K562 (cell line): ENCODE data around the gene CNOT4. TPM values are rescaled to one million over a fixed set of nuclear protein-coding genes. Genes with fewer than 3 reads are reported as not detected.

ENCODE experiments used
- ATAC-seq: fragments of 200-7000 bp; cut with Tn5 transposase; 3 replicates; pipeline ENCODE4 v1.9.1; 2020; ENCODE audit warnings: moderate library complexity
- BruUV-seq: library from RNA; stranded (reverse); fragments of 400-500 nt; replicated peaks from 2 replicates; lab custom pipeline; 2021; lab: Mats Ljungman, UMichigan
- CTCF ChIA-PET: fragments of 300-600 bp; formaldehyde crosslinking; extraction: SDS; loops from one replicate; lab custom pipeline; 2021; ENCODE audit warnings: low intra/inter-chr PET ratio; lab: Yijun Ruan, JAX
- POLR2A ChIA-PET: fragments of 300-600, 350-650 bp; sonication (Branson Sonifier 250); formaldehyde crosslinking; extraction: SDS; loops from one replicate; lab custom pipeline; 2021; ENCODE audit warnings: antibody characterized with exemption, inconsistent platforms; lab: Yijun Ruan, JAX
- DNase-seq, 4 experiments: peaks; one replicate each; pipeline versions ENCODE4 v3.0.0 to v3.0.0-alpha.2; 2011 to 2018; ENCODE audit warnings: low spot score in 3 of 4, mixed read lengths in 3 of 4; ENCODE audit errors: extremely low read depth in 1 of 4
- FAIRE-seq: peaks from 2 replicates; lab custom pipeline; 2011; peaks lifted over from hg19 to GRCh38; lab: Jason Lieb, UNC
- H2AFZ ChIP-seq: 2 replicates; pipeline ENCODE4 v1.6.0; 2011; ENCODE audit warnings: low read depth, low read length, control low read depth, inconsistent platforms
- H3K27ac ChIP-seq: fragments of 200-600 bp; 3 replicates; pipeline ENCODE4 v1.8.0; 2011; ENCODE audit warnings: low read depth, mild to moderate bottlenecking, control low read depth, inconsistent platforms, low read length, moderate library complexity, mixed read lengths; ENCODE audit errors: extremely low read depth
- H3K27me3 ChIP-seq, 2 experiments: fragments of 300-600 bp in 1 of 2; 2 replicates in 1 of 2; 3 replicates in 1 of 2; pipeline versions ENCODE4 v1.6.0 to v1.8.0; 2011; ENCODE audit warnings: inconsistent platforms in 2 of 2, low read length in 2 of 2, mild to moderate bottlenecking in 1 of 2, mixed read lengths in 1 of 2, moderate library complexity in 1 of 2; ENCODE audit not compliant: control insufficient read depth in 2 of 2, insufficient read depth in 2 of 2
- H3K36me3 ChIP-seq: fragments of 300-600 bp; 3 replicates; pipeline ENCODE4 v1.8.0; 2011; ENCODE audit warnings: mild to moderate bottlenecking, low read length, inconsistent platforms; ENCODE audit not compliant: control insufficient read depth, insufficient read depth
- H3K4me1 ChIP-seq, 2 experiments: fragments of 200-600 bp in 1 of 2; replicated peaks in 1 of 2; 2 replicates in 1 of 2; 3 replicates in 1 of 2; pipeline versions ENCODE4 v1.5.1 to v1.8.0; 2011; ENCODE audit warnings: inconsistent platforms in 2 of 2, low read length in 2 of 2, mild to moderate bottlenecking in 1 of 2, mixed read lengths in 1 of 2, moderate library complexity in 1 of 2; ENCODE audit not compliant: control insufficient read depth in 2 of 2, insufficient read depth in 2 of 2
- H3K4me2 ChIP-seq: 2 replicates; pipeline ENCODE4 v1.6.1; 2011; ENCODE audit warnings: low read length, control low read depth, inconsistent platforms, mixed read lengths; ENCODE audit not compliant: insufficient read depth
- H3K4me3 ChIP-seq: fragments of 200-600 bp; sonication (generic), shearing (Covaris generic); 2 replicates; pipeline ENCODE4 v1.5.1; 2016; ENCODE audit warnings: control low read depth, inconsistent platforms
- H3K79me2 ChIP-seq: fragments of 200-600 bp; 3 replicates; pipeline ENCODE4 v1.8.0; 2011; ENCODE audit warnings: low read length, inconsistent platforms; ENCODE audit not compliant: control insufficient read depth, insufficient read depth
- H3K9ac ChIP-seq, 2 experiments: 2 replicates each; pipeline versions ENCODE4 v1.6.0 to v1.6.1; 2011; ENCODE audit warnings: low read depth in 2 of 2, low read length in 2 of 2, control low read depth in 1 of 2, inconsistent platforms in 1 of 2, mild to moderate bottlenecking in 1 of 2, mixed read lengths in 1 of 2; ENCODE audit not compliant: insufficient read depth in 1 of 2
- H3K9me1 ChIP-seq: one replicate; pipeline ENCODE4 v1.6.0; 2011; ENCODE audit warnings: inconsistent platforms, mild to moderate bottlenecking, low read length, moderate library complexity; ENCODE audit not compliant: control insufficient read depth, insufficient read depth
- H3K9me3 ChIP-seq: replicated peaks from 2 replicates; pipeline ENCODE4 v1.5.1; 2011; ENCODE audit warnings: low read depth, low read length, inconsistent platforms; ENCODE audit not compliant: control insufficient read depth, insufficient read depth
- H4K20me1 ChIP-seq: replicated peaks from 2 replicates; pipeline ENCODE4 v1.6.1; 2011; ENCODE audit warnings: low read length, inconsistent platforms, mixed read lengths; ENCODE audit not compliant: control insufficient read depth, insufficient read depth
- C11orf30 ChIP-seq: fragments of 450-650 bp; IDR thresholded peaks from 2 replicates; pipeline ENCODE4 v1.6.1; 2016; ENCODE audit warnings: low read depth, mild to moderate bottlenecking
- CBFA2T2 ChIP-seq: fragments of 450-650 bp; conservative IDR thresholded peaks from 2 replicates; pipeline ENCODE4 v1.6.1; 2017; ENCODE audit warnings: mild to moderate bottlenecking
- CEBPB ChIP-seq: fragments of 450-650 bp; IDR thresholded peaks from 2 replicates; pipeline ENCODE4 v1.6.1; 2016; ENCODE audit warnings: missing genetic modification characterization, missing compliant biosample characterization
- HNRNPLL ChIP-seq: fragments of 200-400 bp; formaldehyde crosslinking; IDR thresholded peaks from 2 replicates; pipeline ENCODE4 v1.6.1; 2017; ENCODE audit warnings: low read length, low read depth, mild to moderate bottlenecking; ENCODE audit not compliant: poor library complexity, severe bottlenecking
- PCBP1 ChIP-seq: fragments of 200-400 bp; formaldehyde crosslinking; IDR thresholded peaks from 2 replicates; pipeline ENCODE4 v1.6.1; 2018; ENCODE audit warnings: mild to moderate bottlenecking, low read depth, low read length; ENCODE audit not compliant: poor library complexity, severe bottlenecking
- RBM14 ChIP-seq: fragments of 200-400 bp; formaldehyde crosslinking; IDR thresholded peaks from 2 replicates; pipeline ENCODE4 v1.6.1; 2018; ENCODE audit warnings: low read depth, mild to moderate bottlenecking, low read length, moderate library complexity, borderline replicate concordance; ENCODE audit not compliant: insufficient read depth
- SIN3A ChIP-seq, 2 experiments: fragments of 150-350 bp in 1 of 2; IDR thresholded peaks; 2 replicates each; pipeline ENCODE4 v1.6.1; 2011 to 2016; ENCODE audit warnings: borderline replicate concordance in 2 of 2, low read depth in 2 of 2, low read length in 2 of 2, mild to moderate bottlenecking in 2 of 2, moderate library complexity in 2 of 2; ENCODE audit not compliant: control insufficient read depth in 1 of 2
- WGBS: fragments of 100-300 bp; shearing (Covaris generic); methylation state at CpG from one replicate; pipeline ENCODE4 v1.1.6; 2016; ENCODE audit warnings: low coverage, mixed read lengths; ENCODE audit not compliant: insufficient coverage; ENCODE audit errors: missing lambda C conversion rate; 5-methylcytosine and 5-hydroxymethylcytosine counted together
- in situ Hi-C: fragments of 300-500 bp; cut with MboI; formaldehyde crosslinking; loops from 4 replicates; pipeline ENCODE4 v1.15.0; 2018; ENCODE audit warnings: inconsistent platforms, mixed read lengths
- intact Hi-C: fragments of 100-400 bp; cut with micrococcal nuclease; formaldehyde crosslinking; loops from 2 replicates; pipeline ENCODE4 v1.14.2; 2022
- polyA plus RNA-seq, 8 experiments: library from polyadenylated mRNA; depleted of rRNA in 4 of 8; stranded (reverse) in 5 of 8; unstranded in 3 of 8; fragments of >200 nt; fragmentation: Nextera tagmentation in 2 of 8; fragmentation: Illumina TruSeq in 1 of 8; extraction: Ambion mirVana in 2 of 8; extraction: Trizol in 1 of 8; gene quantifications; 2 replicates each; pipeline versions ENCODE4 v1.2.1 to v1.2.3, GENCODE V29; 2011 to 2014; ENCODE audit warnings: inconsistent platforms in 1 of 8, missing spikeins in 1 of 8
- total RNA-seq, 7 experiments: library from RNA; depleted of rRNA in 6 of 7; stranded (reverse); fragments of >200 nt in 6 of 7; fragmentation: Illumina TruSeq in 2 of 7; extraction: Trizol in 2 of 7; gene quantifications; 2 replicates each; pipeline versions ENCODE4 v1.2.1 to v1.2.3, GENCODE V29; 2011 to 2021; ENCODE audit warnings: low replicate concordance in 1 of 7
- TF ChIP-seq, protein P1 (sequence below), 2 experiments: fragments of 450-650 bp in 1 of 2; sonication (generic) in 1 of 2; formaldehyde crosslinking in 1 of 2; IDR thresholded peaks; 2 replicates each; pipeline versions ENCODE4 v1.7.1 to v1.9.0; 2016 to 2022; ENCODE audit warnings: inconsistent platforms in 1 of 2, mild to moderate bottlenecking in 1 of 2, missing genetic modification reagents in 1 of 2

CNOT4 gene
- total and polyA plus RNA-seq, 9 of the 15 experiments (the other 6 are each of a cell fraction or from before 2014, with no cell fraction given) = 8.6 to 24.1 (median 15.4) TPM

DNA sequence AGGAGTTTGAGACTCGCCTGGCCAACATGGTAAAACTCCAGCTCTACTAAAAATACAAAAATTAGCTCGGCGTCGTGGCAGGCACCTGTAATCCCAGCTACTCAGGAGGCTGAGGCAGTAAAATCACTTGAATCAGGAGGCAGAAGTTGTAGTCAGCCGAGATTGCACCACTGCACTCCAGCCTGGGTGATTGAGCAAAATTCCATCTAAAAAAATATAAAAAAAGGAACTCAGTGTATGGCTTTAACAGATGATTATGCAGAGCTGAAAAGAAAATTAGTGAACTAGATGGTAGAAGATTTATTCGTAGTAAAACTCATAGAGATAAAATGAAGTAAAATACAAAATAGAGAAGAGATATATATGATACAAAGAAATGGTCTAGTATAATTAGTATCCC is 12.6 kb upstream of the CNOT4 start:
- Histone ChIP-seq H3K4me2 (no peak overlapping the region), H3K9me1 (no peaks in the 10 kb centered on the region), H3K27me3 (0 out of 5 replicates have a peak, but pooled peaks cover 0 to 2% of the 10 kb centered on the region in 2 experiments), H3K9ac (no peak overlapping the region), H3K9me3 (no peaks in the 10 kb centered on the region), H3K27ac (no peak overlapping the region), H3K36me3 (no peaks in the 10 kb centered on the region), H3K79me2 (no peaks in the 10 kb centered on the region), H4K20me1 (no peaks in the 10 kb centered on the region), H3K4me3 (no peak overlapping the region), H2AFZ (no peak overlapping the region), H3K4me1 (peaks cover 13 to 18% of the 10 kb centered on the region in 2 experiments)
- no TSS peak for BruUV-seq
- DNase-seq = no peak
- 15% methylated on average over 6 of the region's 6 CpGs for WGBS
- POLR2A ChIA-PET = interaction anchor here (3.2 kb wide), 1 partner anchor 15 kb away, joined by 9 read pairs; no protein-coding TSS in a partner anchor
- CTCF ChIA-PET = interaction anchor here (0.7 kb wide), 1 partner anchor 11 kb away, joined by 4 read pairs; no protein-coding TSS in a partner anchor
- in situ Hi-C loops (no loop called here), intact Hi-C loops (no loop called here)
- no peak for ATAC-seq
- no peak for FAIRE-seq
- TF ChIP-seq SIN3A (IDR thresholded peaks at IDR 0.05; ENCODE audit: borderline replicate concordance in 2 of 2, control insufficient read depth in 1 of 2, low read depth in 2 of 2, low read length in 2 of 2) (no peak), HNRNPLL (no peak), CBFA2T2 (no peak), CEBPB (tag) (0 out of 2 replicates have a peak, but pooled peaks have one; percentile 22), C11orf30 (peak; percentile 5; the same call in 1 of the 2 replicates), PCBP1 (no peak), RBM14 (no peak)
- TF ChIP-seq, protein P1, sequence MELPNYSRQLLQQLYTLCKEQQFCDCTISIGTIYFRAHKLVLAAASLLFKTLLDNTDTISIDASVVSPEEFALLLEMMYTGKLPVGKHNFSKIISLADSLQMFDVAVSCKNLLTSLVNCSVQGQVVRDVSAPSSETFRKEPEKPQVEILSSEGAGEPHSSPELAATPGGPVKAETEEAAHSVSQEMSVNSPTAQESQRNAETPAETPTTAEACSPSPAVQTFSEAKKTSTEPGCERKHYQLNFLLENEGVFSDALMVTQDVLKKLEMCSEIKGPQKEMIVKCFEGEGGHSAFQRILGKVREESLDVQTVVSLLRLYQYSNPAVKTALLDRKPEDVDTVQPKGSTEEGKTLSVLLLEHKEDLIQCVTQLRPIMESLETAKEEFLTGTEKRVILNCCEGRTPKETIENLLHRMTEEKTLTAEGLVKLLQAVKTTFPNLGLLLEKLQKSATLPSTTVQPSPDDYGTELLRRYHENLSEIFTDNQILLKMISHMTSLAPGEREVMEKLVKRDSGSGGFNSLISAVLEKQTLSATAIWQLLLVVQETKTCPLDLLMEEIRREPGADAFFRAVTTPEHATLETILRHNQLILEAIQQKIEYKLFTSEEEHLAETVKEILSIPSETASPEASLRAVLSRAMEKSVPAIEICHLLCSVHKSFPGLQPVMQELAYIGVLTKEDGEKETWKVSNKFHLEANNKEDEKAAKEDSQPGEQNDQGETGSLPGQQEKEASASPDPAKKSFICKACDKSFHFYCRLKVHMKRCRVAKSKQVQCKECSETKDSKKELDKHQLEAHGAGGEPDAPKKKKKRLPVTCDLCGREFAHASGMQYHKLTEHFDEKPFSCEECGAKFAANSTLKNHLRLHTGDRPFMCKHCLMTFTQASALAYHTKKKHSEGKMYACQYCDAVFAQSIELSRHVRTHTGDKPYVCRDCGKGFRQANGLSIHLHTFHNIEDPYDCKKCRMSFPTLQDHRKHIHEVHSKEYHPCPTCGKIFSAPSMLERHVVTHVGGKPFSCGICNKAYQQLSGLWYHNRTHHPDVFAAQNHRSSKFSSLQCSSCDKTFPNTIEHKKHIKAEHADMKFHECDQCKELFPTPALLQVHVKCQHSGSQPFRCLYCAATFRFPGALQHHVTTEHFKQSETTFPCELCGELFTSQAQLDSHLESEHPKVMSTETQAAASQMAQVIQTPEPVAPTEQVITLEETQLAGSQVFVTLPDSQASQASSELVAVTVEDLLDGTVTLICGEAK (IDR thresholded peaks at IDR 0.05) = no peak
- TF ChIP-seq, protein P1 (CRISPR knock-in tag; IDR thresholded peaks at IDR 0.05) = no peak
